ENCODE data around the gene CTNNA1.

Gene CTNNA1

GRCh38 chr5:138946831-138947560, 193.8 kb downstream of the CTNNA1 start:
- DNase-seq (ENCODE audit: low read depth in 2 of 3, low spot score in 2 of 3): no peak

GRCh38 chr5:138947780-138948179, 194.6 kb downstream of the CTNNA1 start:
- DNase-seq (ENCODE audit: low read depth in 2 of 3, low spot score in 2 of 3): no peak

DNA sequence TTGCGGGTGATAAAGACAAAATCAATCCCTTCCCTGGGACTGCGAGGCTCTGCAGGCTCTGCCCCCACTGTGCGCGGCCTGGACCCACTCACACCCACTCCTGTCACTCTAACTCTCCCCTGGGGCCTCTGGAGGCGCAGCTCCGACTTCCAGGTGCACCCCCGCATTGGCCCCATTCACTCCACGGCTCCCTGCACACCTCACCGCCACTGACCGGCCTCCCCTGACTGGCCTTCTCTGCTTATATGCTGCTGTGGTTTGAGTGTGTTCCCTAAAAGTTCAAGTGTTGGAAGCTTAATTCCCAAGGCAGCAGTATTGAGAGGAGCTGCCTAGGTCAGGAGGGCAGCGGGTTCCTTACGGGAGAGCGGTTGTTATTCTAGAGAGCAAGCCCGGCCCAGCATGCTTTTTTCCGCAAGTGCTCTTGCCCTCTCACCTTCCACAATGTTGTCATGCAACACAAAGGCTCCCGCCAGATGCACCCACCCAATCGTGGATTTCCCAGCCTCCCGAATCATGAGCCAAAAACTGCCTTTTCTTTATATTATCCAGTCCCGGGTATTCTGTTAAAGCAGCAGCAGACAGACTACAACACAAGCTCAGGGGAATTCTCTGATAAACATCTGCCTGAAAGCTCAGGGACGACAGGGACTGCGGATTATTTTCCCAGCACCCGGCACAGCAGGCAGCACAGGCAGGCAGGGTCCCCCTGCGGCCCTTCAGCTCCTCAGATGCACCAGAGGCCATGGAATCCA, 195.4 kb downstream of the CTNNA1 start:
- DNase-seq (ENCODE audit: low read depth in 2 of 3, low spot score in 2 of 3): no peak

- no peak for DNase-seq (ENCODE audit: low read depth in 2 of 3, low spot score in 2 of 3)
Observed at GRCh38 chr5:138949223-138949574, 196.0 kb downstream of the CTNNA1 start.

GRCh38 chr5:138949988-138950387, 196.8 kb downstream of the CTNNA1 start:
- no peak for DNase-seq (ENCODE audit: low read depth in 2 of 3, low spot score in 2 of 3)

DNA sequence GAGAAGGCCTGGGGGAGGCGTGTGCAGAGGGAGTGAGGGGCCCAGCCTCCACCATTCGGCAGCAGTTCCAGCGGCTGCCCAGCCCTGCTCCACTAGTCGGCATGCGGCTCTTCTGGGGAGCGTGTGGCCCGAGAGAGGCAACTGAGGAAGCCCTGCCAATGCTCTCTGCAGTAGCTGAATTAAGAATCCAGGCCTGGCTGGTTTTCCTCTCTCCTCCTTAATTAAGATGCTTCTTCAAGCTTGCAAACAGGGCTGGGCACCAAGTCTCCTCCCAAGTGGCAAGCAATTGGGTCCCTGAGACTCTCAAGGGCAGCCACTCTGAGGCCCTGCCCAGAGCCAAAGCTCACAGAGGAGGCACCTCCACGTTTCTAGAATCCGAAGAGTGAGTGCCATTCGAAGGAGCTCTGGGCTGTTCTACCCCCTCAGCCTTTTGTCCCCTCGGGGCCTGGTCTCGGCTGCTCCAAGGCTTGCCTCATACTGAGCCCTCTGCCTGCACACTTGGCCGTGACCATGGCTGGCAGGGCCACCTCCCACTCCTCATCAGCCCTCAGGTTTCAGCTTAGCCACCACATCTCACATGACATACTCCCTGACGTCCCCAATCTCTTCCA, 197.3 kb downstream of the CTNNA1 start:
- DNase-seq (ENCODE audit: low read depth in 2 of 3, low spot score in 2 of 3): no peak

GRCh38 chr5:138951091-138951985, 198.1 kb downstream of the CTNNA1 start:
- no peak for DNase-seq (ENCODE audit: low read depth in 2 of 3, low spot score in 2 of 3)

DNA sequence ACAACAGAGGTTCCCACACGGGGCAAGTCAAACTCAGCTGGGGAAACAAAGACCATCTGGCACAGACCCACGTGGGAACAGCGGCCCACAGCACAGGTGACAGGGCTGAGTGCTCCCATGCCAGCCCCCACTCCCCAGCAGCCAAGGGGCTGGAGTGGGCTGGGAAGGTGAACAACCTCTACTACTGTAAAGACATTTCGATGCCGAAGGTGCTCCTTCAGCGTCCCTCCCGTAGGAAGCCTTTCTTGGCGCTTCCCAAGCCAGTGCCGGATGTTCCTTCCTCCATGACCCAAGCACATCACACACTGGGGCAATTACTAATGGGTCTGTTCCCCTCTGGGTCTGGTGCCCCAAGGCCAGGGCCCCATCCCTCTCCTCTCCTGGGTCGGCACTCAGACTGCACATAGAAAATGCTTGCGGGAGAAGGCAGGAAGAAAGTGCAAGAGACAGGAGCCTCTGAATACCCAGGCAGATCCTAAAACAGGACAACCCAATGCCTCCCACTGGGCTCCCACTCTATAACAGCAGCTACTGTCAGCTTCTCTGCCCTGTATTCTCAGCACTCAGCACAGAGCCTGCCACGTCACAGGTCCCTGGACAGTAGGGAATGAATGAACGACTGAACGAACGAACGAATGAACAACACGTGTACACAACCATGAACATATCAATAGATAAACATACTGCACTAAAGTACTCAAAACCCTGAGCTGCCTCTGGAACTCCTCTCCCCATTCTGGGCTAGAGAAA, 198.9 kb downstream of the CTNNA1 start:
- no peak for DNase-seq (ENCODE audit: low read depth in 2 of 3, low spot score in 2 of 3)

DNA sequence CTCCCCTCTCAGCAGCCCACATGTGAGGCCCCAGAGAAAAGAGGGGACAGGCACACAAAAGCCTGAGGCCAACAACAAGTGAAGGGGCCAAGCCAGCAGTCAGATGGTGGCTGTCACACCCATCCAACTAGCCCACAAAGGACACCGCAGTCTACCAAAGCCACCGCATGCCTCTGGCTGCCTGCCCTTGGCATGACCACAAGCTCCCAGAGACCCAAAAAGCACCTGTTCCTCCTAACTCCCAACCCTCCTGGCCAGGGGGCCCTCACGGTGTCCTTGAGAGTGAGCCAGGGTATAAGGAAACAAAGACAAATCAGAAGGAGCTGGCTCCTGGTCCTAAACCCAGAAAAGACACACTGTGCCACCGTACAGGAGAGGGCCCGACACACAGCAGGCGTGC, 199.7 kb downstream of the CTNNA1 start:
- DNase-seq (ENCODE audit: low read depth in 2 of 3, low spot score in 2 of 3): no peak

- no peak for DNase-seq (ENCODE audit: low read depth in 2 of 3, low spot score in 2 of 3)
Observed at GRCh38 chr5:138953387-138954256, 200.4 kb downstream of the CTNNA1 start.

GRCh38 chr5:138954257-138955012, 201.2 kb downstream of the CTNNA1 start:
- DNase-seq (ENCODE audit: low read depth in 2 of 3, low spot score in 2 of 3): no peak

DNA sequence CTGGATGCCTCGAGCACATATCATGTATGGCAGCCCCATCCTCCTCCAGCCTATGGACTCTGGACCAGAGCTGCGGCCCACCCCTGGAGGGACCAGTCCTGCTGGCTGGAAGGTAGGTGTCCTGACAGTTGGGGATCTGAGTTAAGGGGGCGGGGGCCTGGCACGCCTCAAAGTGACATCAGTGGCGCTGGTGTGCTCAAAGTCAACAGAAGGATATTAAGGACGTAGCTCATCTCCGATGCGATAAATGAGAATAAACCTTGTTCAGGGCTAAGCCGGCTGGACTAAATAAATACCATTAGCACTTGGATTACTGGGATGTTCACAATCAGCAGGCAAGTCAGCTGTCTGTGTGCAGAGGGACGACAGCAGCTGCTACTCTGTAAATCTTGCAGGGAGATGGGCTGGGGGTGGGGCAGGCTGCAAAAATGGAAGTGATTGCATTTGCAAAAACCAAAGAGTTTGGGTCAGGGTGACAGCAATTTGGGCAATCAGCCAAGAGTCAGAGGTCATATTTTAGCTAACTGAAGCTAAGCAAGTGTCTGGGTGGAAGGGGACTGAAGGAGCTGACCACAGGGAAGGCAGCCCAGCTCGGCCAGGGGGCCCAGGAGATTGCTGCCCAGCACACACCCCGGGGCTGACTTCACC, 201.9 kb downstream of the CTNNA1 start:
- DNase-seq (ENCODE audit: low read depth in 2 of 3, low spot score in 2 of 3): no peak

GRCh38 chr5:138955671-138956295, 202.6 kb downstream of the CTNNA1 start:
- no peak for DNase-seq (ENCODE audit: low read depth in 2 of 3, low spot score in 2 of 3)

GRCh38 chr5:138956801-138957200, 203.6 kb downstream of the CTNNA1 start:
- no peak for DNase-seq (ENCODE audit: low read depth in 2 of 3, low spot score in 2 of 3)

GRCh38 chr5:138960145-138960692, 207.0 kb downstream of the CTNNA1 start:
- no peak for DNase-seq (ENCODE audit: low read depth in 2 of 3, low spot score in 2 of 3)

DNA sequence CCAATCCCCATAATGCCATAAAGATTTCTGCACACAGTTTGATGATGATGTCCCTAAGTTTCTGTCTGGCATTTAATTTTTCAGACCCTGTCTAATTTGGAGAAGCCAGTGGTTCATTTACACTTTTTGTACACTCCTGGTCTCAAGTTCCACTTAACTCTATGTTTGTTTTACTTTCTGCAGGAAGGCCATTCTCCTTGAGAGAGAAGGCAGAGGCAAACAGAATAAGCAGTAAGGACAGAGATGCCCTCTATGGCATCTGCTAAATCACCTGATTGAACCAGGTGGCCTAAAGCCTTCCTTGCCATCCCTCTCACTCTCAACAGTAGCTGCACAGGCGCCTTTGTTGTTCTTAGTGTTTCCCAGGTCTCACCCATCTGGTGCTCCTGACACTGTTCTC, 208.0 kb downstream of the CTNNA1 start:
- no peak for DNase-seq (ENCODE audit: low read depth in 2 of 3, low spot score in 2 of 3)

- DNase-seq (ENCODE audit: low read depth in 2 of 3, low spot score in 2 of 3): no peak
Observed at GRCh38 chr5:138961729-138962128, 208.5 kb downstream of the CTNNA1 start.
